Embryonic facial prominence (tissue), 1 donor: ENCODE results near the gene CTIF.

Experiments used
- DNase-seq: peaks from one replicate; pipeline ENCODE4 v3.0.0-alpha.2; 2016; ENCODE audit errors: extremely low spot score

CTIF gene

DNA sequence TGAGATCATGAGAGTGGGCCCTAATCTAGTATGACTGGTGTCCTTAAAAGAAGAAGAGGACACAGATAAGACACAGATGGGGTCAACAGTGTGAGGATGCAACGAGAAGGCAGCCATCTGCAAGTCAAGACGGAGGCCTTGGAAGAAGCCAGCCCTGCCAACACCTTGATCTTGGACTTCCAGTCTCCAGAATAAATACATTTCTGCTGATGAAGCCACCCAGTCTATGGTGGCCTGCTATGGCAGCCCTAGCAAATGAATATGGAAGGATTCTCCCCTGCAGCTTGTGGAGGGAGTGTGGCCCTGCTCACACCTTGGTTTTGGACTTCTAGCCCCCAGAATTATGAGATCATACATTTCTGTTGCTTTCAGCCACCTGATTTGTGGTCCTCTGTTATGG, 12.3 kb downstream of the CTIF start:
- DNase-seq = no peak

DNA sequence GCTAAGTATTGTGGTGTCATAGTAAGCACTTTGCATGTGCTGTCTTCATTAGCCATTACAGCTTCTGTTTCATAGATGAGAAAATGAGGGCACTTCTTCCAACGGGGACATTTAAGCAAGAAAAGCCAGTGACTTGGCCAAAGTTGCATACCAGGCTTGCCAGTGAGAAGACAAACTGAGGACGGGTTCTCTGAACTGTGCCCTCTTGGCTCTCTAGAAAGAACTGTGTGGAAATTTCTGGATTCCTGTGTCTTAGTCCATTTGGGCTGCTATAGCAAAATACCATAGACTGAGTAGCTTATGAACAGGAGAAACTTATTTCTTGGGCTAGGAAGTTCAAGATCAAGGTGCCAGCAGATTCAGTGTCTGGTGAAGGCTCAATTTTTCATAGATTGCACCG, 13.3 kb downstream of the CTIF start:
- DNase-seq = no peak

DNA sequence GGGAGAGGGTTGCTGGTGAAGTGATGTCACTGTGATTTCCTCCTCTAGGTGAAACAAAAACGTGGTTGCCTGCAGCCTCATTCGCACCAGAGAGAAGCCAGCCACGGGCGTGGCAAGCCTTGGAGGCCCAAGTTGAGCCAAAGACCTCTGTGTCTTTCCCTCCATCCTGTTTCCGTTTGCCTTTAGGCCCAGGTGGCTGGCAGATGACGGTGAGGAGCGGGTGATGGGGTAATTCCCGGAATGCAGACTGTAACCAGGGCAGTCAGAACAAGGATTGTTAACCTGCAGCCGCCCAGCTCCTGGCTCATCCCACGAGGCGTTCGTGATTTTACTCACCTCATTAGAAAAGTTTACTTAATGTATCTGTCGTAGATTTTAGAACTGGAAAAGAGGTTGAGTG, 14.4 kb downstream of the CTIF start:
- DNase-seq = no peak

GRCh38 chr18:48554610-48555400, 16.0 kb downstream of the CTIF start:
- no peak for DNase-seq

GRCh38 chr18:48555465-48555995, 16.7 kb downstream of the CTIF start:
- DNase-seq = no peak

- DNase-seq = no peak
These were observed 18.9 kb downstream of the CTIF start for GRCh38 chr18:48557640-48558174.

GRCh38 chr18:48558248-48558647, 19.4 kb downstream of the CTIF start:
- no peak for DNase-seq

DNA sequence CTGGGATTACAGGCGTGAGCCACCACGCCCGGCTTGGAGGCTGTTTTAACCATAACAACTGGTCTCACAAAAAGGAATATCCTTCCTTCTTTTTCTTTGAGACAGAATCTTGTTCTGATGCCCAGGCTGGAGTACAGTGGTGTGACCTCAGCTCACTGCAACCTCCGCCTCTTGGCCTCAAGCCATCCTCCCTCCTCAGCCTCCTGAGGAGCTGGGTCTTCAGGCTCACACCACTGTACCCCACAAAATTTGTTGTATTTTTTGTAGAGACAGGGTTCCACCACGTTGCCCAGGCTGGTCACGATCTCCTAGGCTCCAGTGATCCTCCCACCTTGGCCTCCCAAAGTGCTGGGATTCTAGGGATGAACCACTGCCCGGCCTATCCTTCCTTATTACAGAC, 21.7 kb downstream of the CTIF start:
- DNase-seq = no peak

DNA sequence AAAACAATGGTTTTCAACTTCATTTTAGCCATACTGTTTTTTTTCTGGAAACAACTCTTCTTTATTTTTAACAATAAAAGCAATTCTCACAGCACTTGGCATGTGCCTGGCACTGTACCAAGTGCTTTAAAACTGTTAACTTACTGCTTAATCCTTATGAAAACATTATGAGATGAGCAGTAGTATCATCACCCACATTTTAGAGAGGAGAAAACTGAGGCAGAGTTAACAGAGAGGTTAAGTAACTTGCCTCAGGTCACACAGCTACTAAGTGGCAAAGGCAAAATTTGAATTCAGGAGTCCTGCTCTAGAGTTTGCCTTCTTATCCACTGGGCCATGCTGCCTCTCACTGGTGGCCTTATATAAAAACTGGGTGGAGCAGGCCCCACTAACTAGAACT, 23.2 kb downstream of the CTIF start:
- DNase-seq = no peak

- DNase-seq = no peak
These were observed 24.2 kb downstream of the CTIF start for GRCh38 chr18:48563027-48563426.

GRCh38 chr18:48564139-48564538, 25.3 kb downstream of the CTIF start:
- DNase-seq = no peak

DNA sequence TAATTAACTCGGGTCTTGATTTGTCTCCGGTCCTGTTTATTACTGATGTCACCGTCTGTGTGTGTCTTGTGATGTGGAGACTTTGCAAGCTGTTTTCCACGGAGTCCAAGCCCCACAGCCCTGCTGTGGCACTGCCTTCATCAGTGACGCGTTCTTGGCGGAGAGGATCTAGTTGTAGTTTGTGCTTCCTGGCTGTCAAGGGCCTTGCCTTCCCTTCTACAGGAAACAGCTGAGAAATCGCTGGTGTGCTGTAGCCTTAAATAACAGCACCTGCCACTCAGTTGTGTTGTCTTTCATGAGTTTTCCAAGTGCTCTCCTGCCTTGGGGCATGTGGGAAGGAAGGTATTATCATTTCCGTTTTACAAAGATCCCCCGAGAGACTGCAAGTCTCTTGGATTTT, 26.3 kb downstream of the CTIF start:
- DNase-seq = no peak

GRCh38 chr18:48566589-48566988, 27.8 kb downstream of the CTIF start:
- no peak for DNase-seq

GRCh38 chr18:48567388-48567787, 28.6 kb downstream of the CTIF start:
- no peak for DNase-seq

DNA sequence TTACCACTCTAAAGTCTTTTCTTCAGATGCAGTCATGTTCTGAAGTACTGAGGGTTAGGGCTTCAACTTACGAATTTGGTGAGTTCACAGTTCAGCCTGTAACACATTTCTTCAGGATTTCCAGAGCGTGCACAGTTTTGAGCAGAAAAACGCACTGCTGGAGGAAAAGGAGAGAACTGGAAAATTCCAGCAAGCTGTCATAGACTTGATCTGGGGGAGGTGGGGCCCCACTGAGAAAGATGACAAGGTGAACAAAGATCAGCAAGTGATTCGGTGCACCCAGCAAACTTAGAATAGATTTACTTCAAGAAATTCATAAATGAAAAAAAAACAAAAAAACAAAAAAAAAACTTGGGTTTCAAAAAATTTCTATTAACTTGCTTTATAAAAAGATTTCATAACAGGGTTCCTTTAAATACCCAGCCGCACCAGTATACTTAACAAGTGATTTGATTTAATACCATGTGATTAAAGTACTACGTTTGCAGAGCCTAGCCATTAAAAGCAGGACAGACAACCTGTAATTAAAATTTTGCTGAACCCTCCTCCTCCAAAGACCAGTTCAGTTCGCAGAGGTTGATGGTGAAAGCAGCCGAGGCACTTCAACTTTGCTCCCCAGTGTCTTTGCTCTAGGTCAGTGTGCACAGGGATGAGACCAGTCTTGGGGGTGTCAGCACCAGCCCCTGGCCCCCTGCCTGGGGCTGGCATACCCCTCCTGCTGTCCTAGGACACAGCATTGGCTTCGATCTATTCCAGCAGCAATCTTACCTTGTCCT, 30.5 kb downstream of the CTIF start:
- no peak for DNase-seq

DNA sequence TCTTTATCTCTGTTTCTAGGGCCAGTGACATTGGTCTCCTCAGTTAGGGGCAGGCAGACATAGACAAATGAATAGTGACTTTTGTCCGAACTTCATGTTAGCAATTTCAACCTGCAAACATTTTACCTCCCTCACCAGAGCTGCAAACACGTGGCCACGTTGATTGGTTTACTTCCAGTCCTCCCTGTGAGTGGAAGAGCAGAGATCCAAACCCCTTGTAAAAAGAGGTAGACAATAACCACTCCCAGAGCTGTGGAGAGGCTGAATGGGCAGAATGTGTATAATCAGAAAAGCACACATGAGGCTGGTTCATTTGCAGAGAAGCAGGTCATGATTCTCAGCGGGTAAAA, 31.1 kb downstream of the CTIF start:
- DNase-seq = no peak

DNA sequence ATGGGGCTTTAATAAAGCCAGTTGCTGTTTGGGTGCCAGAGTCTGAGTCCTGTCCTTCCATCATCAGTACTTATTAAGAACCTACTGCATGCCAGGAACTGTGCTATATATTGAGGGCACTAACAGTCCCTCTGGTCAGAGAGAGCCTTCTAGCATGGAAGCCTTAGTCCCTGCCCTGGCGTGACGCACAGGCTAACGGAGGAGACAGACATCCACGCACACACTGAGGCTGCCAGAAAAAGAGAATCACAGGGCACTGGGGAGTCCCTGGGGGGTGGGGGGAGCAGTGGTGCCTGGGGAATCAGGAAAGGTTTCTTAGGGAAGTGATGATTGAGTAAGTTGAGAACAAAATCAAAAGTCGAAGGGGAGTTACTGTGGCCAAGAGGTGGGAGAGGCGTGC, 31.5 kb downstream of the CTIF start:
- no peak for DNase-seq

- no peak for DNase-seq
These were observed 33.0 kb downstream of the CTIF start for GRCh38 chr18:48571639-48572384.

GRCh38 chr18:48572402-48573126, 33.7 kb downstream of the CTIF start:
- DNase-seq = no peak

GRCh38 chr18:48573632-48574283, 34.9 kb downstream of the CTIF start:
- no peak for DNase-seq
